GM23248 (cell line): ENCODE results near the gene NLK. TPM values are rescaled to one million over a fixed set of nuclear protein-coding genes. Genes with fewer than 3 reads are reported as not detected.
A peak's percentile ranks its signal among the peaks of the same experiment; 100 is the strongest.

ENCODE experiments used
- DNase-seq: peaks from one replicate; pipeline ENCODE4 v3.0.0-alpha.2; 2015
- H2AFZ ChIP-seq: fragments of 200-600 bp; sonication (generic); 2 replicates; pipeline ENCODE4 v1.6.1; 2016; ENCODE audit warnings: antibody characterized with exemption
- H3F3A ChIP-seq: fragments of 200-600 bp; sonication (generic); 2 replicates; pipeline ENCODE4 v1.6.1; 2016; ENCODE audit warnings: mild to moderate bottlenecking, antibody characterized with exemption, mixed run types; ENCODE audit not compliant: insufficient read depth
- H3K27ac ChIP-seq: fragments of 200-600 bp; sonication (generic); 2 replicates; pipeline ENCODE4 v1.5.1; 2016; ENCODE audit warnings: mild to moderate bottlenecking
- H3K27me3 ChIP-seq: fragments of 200-600 bp; sonication (generic); replicated peaks from 2 replicates; pipeline ENCODE4 v1.6.1; 2016; ENCODE audit warnings: mild to moderate bottlenecking; ENCODE audit not compliant: insufficient read depth
- H3K36me3 ChIP-seq: fragments of 200-600 bp; sonication (generic); 2 replicates; pipeline ENCODE4 v1.6.1; 2016; ENCODE audit warnings: low read depth, mild to moderate bottlenecking
- H3K4me1 ChIP-seq: fragments of 200-600 bp; sonication (generic); 2 replicates; pipeline ENCODE4 v1.6.1; 2016; ENCODE audit warnings: mild to moderate bottlenecking; ENCODE audit not compliant: insufficient read depth
- H3K4me2 ChIP-seq: fragments of 200-600 bp; sonication (generic); one replicate; pipeline ENCODE4 v1.6.1; 2016; ENCODE audit warnings: mild to moderate bottlenecking; ENCODE audit not compliant: unreplicated experiment
- H3K4me3 ChIP-seq: fragments of 200-600 bp; sonication (generic); 2 replicates; pipeline ENCODE4 v1.5.1; 2016; ENCODE audit warnings: mild to moderate bottlenecking
- H3K79me2 ChIP-seq: fragments of 200-600 bp; sonication (generic); 2 replicates; pipeline ENCODE4 v1.6.1; 2016; ENCODE audit warnings: mild to moderate bottlenecking; ENCODE audit not compliant: insufficient read depth
- H3K9ac ChIP-seq: fragments of 200-600 bp; sonication (generic); 2 replicates; pipeline ENCODE4 v1.6.1; 2016; ENCODE audit warnings: mild to moderate bottlenecking
- H3K9me2 ChIP-seq: fragments of 200-600 bp; sonication (generic); 2 replicates; pipeline ENCODE4 v1.6.1; 2016; ENCODE audit warnings: mixed run types, mild to moderate bottlenecking, moderate library complexity; ENCODE audit not compliant: insufficient read depth
- H3K9me3 ChIP-seq: fragments of 200-600 bp; sonication (generic); one replicate; pipeline ENCODE4 v1.6.1; 2017; ENCODE audit warnings: low read depth
- H4K20me1 ChIP-seq: fragments of 200-600 bp; sonication (generic); 2 replicates; pipeline ENCODE4 v1.6.0; 2016; ENCODE audit not compliant: insufficient read depth
- EZH2 ChIP-seq: fragments of 200-600 bp; sonication (generic); IDR thresholded peaks from 2 replicates; pipeline ENCODE4 v1.6.1; 2018; ENCODE audit warnings: antibody characterized with exemption, mild to moderate bottlenecking; ENCODE audit not compliant: insufficient read depth, poor library complexity, severe bottlenecking
- EZH2phosphoT487 ChIP-seq: fragments of 200-600 bp; sonication (generic); IDR thresholded peaks from 2 replicates; pipeline ENCODE4 v1.6.1; 2018; ENCODE audit warnings: antibody characterized with exemption, moderate library complexity, mild to moderate bottlenecking, low read depth; ENCODE audit not compliant: insufficient read depth
- WGBS, 2 experiments: methylation state at CpG; one replicate each; pipeline ENCODE4 v1.1.6; 2015 to 2017; ENCODE audit warnings: low lambda C conversion rate in 2 of 2, low coverage in 1 of 2; ENCODE audit errors: missing lambda C conversion rate in 2 of 2; 5-methylcytosine and 5-hydroxymethylcytosine counted together
- in situ Hi-C: fragments of 300-500 bp; cut with MboI; formaldehyde crosslinking; loops from 2 replicates; pipeline ENCODE4 v1.15.0; 2020
- polyA plus RNA-seq: library from polyadenylated mRNA; unstranded; fragments of >200 nt; fragmentation: Nextera tagmentation; extraction: Ambion mirVana; gene quantifications from 2 replicates; pipeline ENCODE4 v1.2.1, GENCODE V29; 2016
- total RNA-seq: library from RNA; depleted of rRNA; stranded (reverse); fragments of >200 nt; shearing (Covaris generic); gene quantifications from 2 replicates; pipeline ENCODE4 v1.2.3, GENCODE V29; 2014

The NLK gene
- total and polyA plus RNA-seq, 2 experiments from 2014 or later, result 3.8 to 17.6 TPM

GRCh38 chr17:28216528-28216927 is 174.1 kb downstream of the NLK start:
- TF ChIP-seq EZH2phosphoT487 (no peak), EZH2 (no peak)
- peak; percentile 78 for DNase-seq
- Histone ChIP-seq H2AFZ (no peak overlapping the region), H3K9ac (no peak overlapping the region), H3K4me3 (no peak overlapping the region), H4K20me1 (no peaks in the 10 kb centered on the region), H3K79me2 (no peaks in the 10 kb centered on the region), H3K4me1 (peaks cover 5% of the 10 kb centered on the region; the same call in 1 of the 2 replicates), H3K27me3 (no peaks in the 10 kb centered on the region), H3K36me3 (no peaks in the 10 kb centered on the region), H3K9me2 (no peaks in the 10 kb centered on the region), H3F3A (no peaks in the 10 kb centered on the region), H3K4me2 (no peak overlapping the region), H3K27ac (no peak overlapping the region), H3K9me3 (no peaks in the 10 kb centered on the region)
- in situ Hi-C loops, result no loop called here
- 0% methylated on average over 1 of the region's 1 CpG for WGBS, 2 experiments

- WGBS, 2 experiments, result 93 to 95% methylated on average over 7 of the region's 7 CpGs
- no peak overlapping the region for H3K9ac ChIP-seq
- no peak overlapping the region for H2AFZ ChIP-seq
- H3K4me2 ChIP-seq, result no peak overlapping the region
- H3K27ac ChIP-seq, result no peak overlapping the region
- no peaks in the 10 kb centered on the region for H3K36me3 ChIP-seq
- peaks cover 8% of the 10 kb centered on the region; the same call in 1 of the 2 replicates for H3K4me1 ChIP-seq
- H3F3A ChIP-seq, result no peaks in the 10 kb centered on the region
- H4K20me1 ChIP-seq, result no peaks in the 10 kb centered on the region
- DNase-seq, result no peak
- H3K9me3 ChIP-seq, result no peaks in the 10 kb centered on the region
- no peak for TF ChIP-seq EZH2
- TF ChIP-seq EZH2phosphoT487, result no peak
- no peaks in the 10 kb centered on the region for H3K79me2 ChIP-seq
- in situ Hi-C loops, result no loop called here
- H3K4me3 ChIP-seq, result no peak overlapping the region
- H3K27me3 ChIP-seq, result no peaks in the 10 kb centered on the region
- no peaks in the 10 kb centered on the region for H3K9me2 ChIP-seq
These were observed 177.3 kb downstream of the NLK start for GRCh38 chr17:28219771-28220170.

- Histone ChIP-seq H3K4me2 (no peak overlapping the region), H3K4me3 (no peak overlapping the region), H3K9me2 (no peaks in the 10 kb centered on the region), H3K79me2 (no peaks in the 10 kb centered on the region), H3K4me1 (0 out of 2 replicates have a peak, but pooled peaks cover 4% of the 10 kb centered on the region), H3K9me3 (no peaks in the 10 kb centered on the region), H2AFZ (no peak overlapping the region), H3K9ac (no peak overlapping the region), H3K36me3 (no peaks in the 10 kb centered on the region), H3K27me3 (no peaks in the 10 kb centered on the region), H3F3A (no peaks in the 10 kb centered on the region), H4K20me1 (no peaks in the 10 kb centered on the region), H3K27ac (no peak overlapping the region)
- in situ Hi-C loops, result no loop called here
- 43 to 44% methylated on average over 4 of the region's 4 CpGs for WGBS, 2 experiments
- no peak for TF ChIP-seq EZH2phosphoT487
- TF ChIP-seq EZH2, result no peak
- DNase-seq, result peak; percentile 53
These were observed 179.4 kb downstream of the NLK start for GRCh38 chr17:28221751-28222414.

- H3K79me2 ChIP-seq, result no peaks in the 10 kb centered on the region
- no peak overlapping the region for H3K4me3 ChIP-seq
- no peaks in the 10 kb centered on the region for H3K9me2 ChIP-seq
- H3K9ac ChIP-seq, result no peak overlapping the region
- no peaks in the 10 kb centered on the region for H4K20me1 ChIP-seq
- H3K27ac ChIP-seq, result no peak overlapping the region
- TF ChIP-seq EZH2phosphoT487 (no peak), EZH2 (no peak)
- no peak for DNase-seq
- 70 to 76% methylated on average over 3 of the region's 3 CpGs for WGBS, 2 experiments
- H3F3A ChIP-seq, result no peaks in the 10 kb centered on the region
- H3K4me2 ChIP-seq, result no peak overlapping the region
- H3K27me3 ChIP-seq, result peaks cover 5% of the 10 kb centered on the region; the same call in 1 of the 2 replicates
- in situ Hi-C loops, result no loop called here
- no peaks in the 10 kb centered on the region for H3K9me3 ChIP-seq
- no peak overlapping the region for H2AFZ ChIP-seq
- no peaks in the 10 kb centered on the region for H3K36me3 ChIP-seq
- 0 out of 2 replicates have a peak, but pooled peaks cover 4% of the 10 kb centered on the region for H3K4me1 ChIP-seq
These were observed 182.8 kb downstream of the NLK start for GRCh38 chr17:28225271-28225670.
